Activated B cell treated with CpG ODN at 0.5 μM for 24 hours (primary cell): Measurements from ENCODE around the gene SPX. TPM values are rescaled to one million over a fixed set of nuclear protein-coding genes. Genes with fewer than 3 reads are reported as not detected.

Source experiments
- ATAC-seq: fragments of 200-7000 bp; cut with Tn5 transposase; one replicate; pipeline ENCODE4 v1.10.0; 2021; ENCODE audit warnings: low read depth, mild to moderate bottlenecking, moderate library complexity
- CTCF ChIA-PET: fragments of 350-600 bp; sonication (Branson Sonifier 250); formaldehyde crosslinking; loops from one replicate; lab custom pipeline; 2021; ENCODE audit warnings: antibody characterized with exemption; lab: Charles Lee
- POLR2A ChIA-PET: fragments of 350-600 bp; sonication (Branson Sonifier 250); formaldehyde crosslinking; loops from one replicate; lab custom pipeline; 2021; ENCODE audit warnings: antibody characterized with exemption; lab: Charles Lee
- DNase-seq: peaks from one replicate; pipeline ENCODE4 v3.0.0; 2022
- H3K27ac Mint-ChIP-seq: one replicate; pipeline ENCODE4 v1.8.0; 2020; ENCODE audit warnings: mixed read lengths
- H3K27me3 Mint-ChIP-seq: one replicate; pipeline ENCODE4 v1.8.0; 2021; ENCODE audit warnings: mixed read lengths
- H3K36me3 Mint-ChIP-seq: one replicate; pipeline ENCODE4 v1.8.0; 2021; ENCODE audit warnings: low read depth, mixed read lengths
- H3K4me1 Mint-ChIP-seq: one replicate; pipeline ENCODE4 v1.8.0; 2021; ENCODE audit warnings: mixed read lengths
- H3K4me3 Mint-ChIP-seq: one replicate; pipeline ENCODE4 v1.8.0; 2020; ENCODE audit warnings: mild to moderate bottlenecking, mixed read lengths
- H3K9me3 Mint-ChIP-seq: one replicate; pipeline ENCODE4 v1.8.0; 2020; ENCODE audit warnings: mixed read lengths
- CTCF ChIP-seq: fragments of 200-600 bp; IDR thresholded peaks from one replicate; pipeline ENCODE4 v1.8.0; 2022; ENCODE audit warnings: antibody characterized with exemption, mild to moderate bottlenecking
- intact Hi-C: fragments of 100-400 bp; cut with micrococcal nuclease; formaldehyde crosslinking; loops from one replicate; pipeline ENCODE4 v1.15.1; 2024
- total RNA-seq: library from RNA; stranded (reverse); gene quantifications from 2 replicates; pipeline ENCODE4 v1.2.3, GENCODE V29; 2022

The SPX gene
- 0.18 and 0.54 TPM in 2 replicates for total RNA-seq

- H3K4me3 Mint-ChIP-seq, result peak within 1 kb of the TSS; percentile 74
- no peak for TF ChIP-seq CTCF
- H3K4me1 Mint-ChIP-seq, result peaks cover 8% of the 10 kb centered on the region
- H3K36me3 Mint-ChIP-seq, result no peaks in the 10 kb centered on the region
- DNase-seq (no peak), ATAC-seq (no peak)
- intact Hi-C loops, result no loop called here
- ChIA-PET POLR2A (no interaction called here), CTCF (no interaction called here)
- peaks cover 16% of the 10 kb centered on the region for H3K27me3 Mint-ChIP-seq
- H3K9me3 Mint-ChIP-seq, result peaks cover 4% of the 10 kb centered on the region
- no peak within 1 kb of the TSS for H3K27ac Mint-ChIP-seq
These were observed at the start of gene SPX for GRCh38 chr12:21526053-21526452. TSS of gene SPX (plus strand) at chr12:21526296. CDS start at chr12:21526473, 177 bp downstream.

- Mint-ChIP-seq H3K27ac (no peak overlapping the region), H3K36me3 (peaks cover 45% of the 10 kb centered on the region), H3K4me1 (no peaks in the 10 kb centered on the region), H3K27me3 (no peaks in the 10 kb centered on the region), H3K9me3 (no peaks in the 10 kb centered on the region), H3K4me3 (no peak overlapping the region)
- TF ChIP-seq CTCF, result no peak
- ChIA-PET CTCF (no interaction called here), POLR2A (no interaction called here)
- intact Hi-C loops, result no loop called here
- DNase-seq (no peak), ATAC-seq (no peak)
These were observed 49.1 kb upstream of the SPX start for GRCh38 chr12:21476949-21477348.

DNA sequence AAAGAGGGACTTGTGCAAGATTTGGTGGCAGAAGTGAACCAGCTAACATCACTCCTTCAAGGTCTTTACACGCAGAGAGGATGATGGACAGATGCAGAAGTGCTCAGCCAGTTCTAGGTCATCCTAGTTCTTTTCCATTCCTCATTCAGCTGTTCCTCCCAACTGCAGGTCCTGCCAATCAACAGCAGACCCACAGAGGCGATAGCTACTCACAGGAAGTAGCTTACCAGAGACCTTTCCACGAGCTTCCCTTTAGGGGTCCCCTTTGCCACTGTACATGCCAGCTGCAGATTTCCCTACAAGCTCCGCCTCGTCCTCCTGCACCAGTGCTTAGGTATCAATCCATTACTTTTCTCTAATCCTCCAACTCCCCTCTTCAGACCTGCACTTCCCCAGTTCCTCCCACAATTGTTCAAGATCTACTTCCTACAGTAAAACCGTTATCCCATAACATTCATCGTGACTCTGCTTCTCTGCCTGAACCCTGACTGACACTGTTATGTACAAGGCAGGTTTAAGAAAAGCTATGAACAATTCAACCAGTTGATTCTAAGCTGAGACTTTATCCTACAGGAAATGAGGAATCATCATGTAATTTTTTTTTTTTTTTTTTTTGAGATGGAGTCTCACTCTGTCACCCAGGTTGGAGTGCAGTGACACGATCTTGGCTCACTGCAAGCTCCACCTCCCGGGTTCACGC lies 47.2 kb upstream of the SPX start:
- intact Hi-C loops, result no loop called here
- CTCF ChIA-PET, result no interaction called here
- H3K27ac Mint-ChIP-seq, result no peak overlapping the region

DNA sequence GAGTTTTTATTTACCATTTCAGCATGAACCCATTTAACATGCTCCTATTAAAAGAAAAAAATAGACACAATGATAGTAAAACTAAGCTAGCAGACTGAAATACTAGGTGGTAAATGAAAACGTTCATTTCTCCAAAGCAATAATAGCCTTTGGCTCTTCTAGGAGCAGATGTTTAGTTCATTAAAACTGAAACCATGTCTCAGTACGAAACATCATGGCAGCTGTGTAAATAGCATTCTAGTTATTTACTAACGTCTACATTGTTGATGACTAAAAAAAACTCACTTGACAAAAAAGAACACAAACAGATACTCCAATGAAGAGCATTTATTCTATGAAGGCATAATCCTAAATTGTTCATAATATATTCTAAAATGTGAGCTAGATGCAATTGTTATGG lies 42.6 kb upstream of the SPX start:
- Mint-ChIP-seq H3K27me3 (no peaks in the 10 kb centered on the region), H3K27ac (no peak overlapping the region), H3K4me3 (no peak overlapping the region), H3K9me3 (no peaks in the 10 kb centered on the region), H3K4me1 (no peaks in the 10 kb centered on the region), H3K36me3 (peaks cover 26% of the 10 kb centered on the region)
- ChIA-PET POLR2A (interaction anchor here (0.6 kb wide), 1 partner anchor 46 kb away, joined by 4 read pairs; the partner anchor contains the start of gene PYROXD1), CTCF (no interaction called here)
- intact Hi-C loops, result no loop called here
- ATAC-seq, result no peak
- DNase-seq, result no peak
- no peak for TF ChIP-seq CTCF

More for the DNA sequence above, 47.2 kb upstream of the SPX start:
- peaks cover 28% of the 10 kb centered on the region for H3K36me3 Mint-ChIP-seq
- POLR2A ChIA-PET, result interaction anchor here (0.7 kb wide), 1 partner anchor 202 kb away, joined by 4 read pairs; no protein-coding TSS in a partner anchor
- H3K9me3 Mint-ChIP-seq, result no peaks in the 10 kb centered on the region
- no peak for ATAC-seq
- H3K4me1 Mint-ChIP-seq, result no peaks in the 10 kb centered on the region
- DNase-seq, result no peak
- no peaks in the 10 kb centered on the region for H3K27me3 Mint-ChIP-seq
- no peak overlapping the region for H3K4me3 Mint-ChIP-seq
- no peak for TF ChIP-seq CTCF

GRCh38 chr12:21485998-21486397 lies 40.1 kb upstream of the SPX start:
- Mint-ChIP-seq H3K4me3 (no peak overlapping the region), H3K27me3 (no peaks in the 10 kb centered on the region), H3K9me3 (no peaks in the 10 kb centered on the region), H3K36me3 (peaks cover 43% of the 10 kb centered on the region), H3K4me1 (no peaks in the 10 kb centered on the region), H3K27ac (no peak overlapping the region)
- CTCF ChIA-PET, result no interaction called here
- DNase-seq, result no peak
- POLR2A ChIA-PET, result no interaction called here
- no peak for TF ChIP-seq CTCF
- no peak for ATAC-seq
- intact Hi-C loops, result loop anchor here (2.0 to 5.0 kb wide), 2 partner anchors 15 to 34 kb away; partner anchors contain the start of genes GOLT1B and RECQL
